Left lobe of liver (tissue), 2 donors: ENCODE measurements around the gene JMJD7. TPM values are rescaled to one million over a fixed set of nuclear protein-coding genes. Genes with fewer than 3 reads are reported as not detected.
"Not testable (repeated sequence)": the region's sequence is repeated elsewhere in the genome, so short reads cannot be mapped to it uniquely, and the experiment has no call there.

ENCODE experiments used
- ATAC-seq: fragments of 200-7000 bp; cut with Tn5 transposase; one replicate; pipeline ENCODE4 v1.9.1; 2020; ENCODE audit warnings: mild to moderate bottlenecking, moderate library complexity
- DNase-seq: peaks from one replicate; pipeline ENCODE4 v3.0.0-alpha.2; 2020; ENCODE audit warnings: low spot score
- total RNA-seq: library from RNA; stranded (reverse); gene quantifications from one replicate; pipeline ENCODE4 v1.2.1, GENCODE V29; 2021
- donor health status: DM: no; HTN: no; CAD: no; lungs with moderate emphysema.
- donor health status: DM: no; HTN: yes; CAD: no.

Gene JMJD7
- total RNA-seq, 1 donor from 2014 or later = 8.9 TPM

GRCh38 chr15:41819455-41820050 lies 8.3 kb upstream of the JMJD7 start:
- no peak for ATAC-seq
- no peak for DNase-seq

DNA sequence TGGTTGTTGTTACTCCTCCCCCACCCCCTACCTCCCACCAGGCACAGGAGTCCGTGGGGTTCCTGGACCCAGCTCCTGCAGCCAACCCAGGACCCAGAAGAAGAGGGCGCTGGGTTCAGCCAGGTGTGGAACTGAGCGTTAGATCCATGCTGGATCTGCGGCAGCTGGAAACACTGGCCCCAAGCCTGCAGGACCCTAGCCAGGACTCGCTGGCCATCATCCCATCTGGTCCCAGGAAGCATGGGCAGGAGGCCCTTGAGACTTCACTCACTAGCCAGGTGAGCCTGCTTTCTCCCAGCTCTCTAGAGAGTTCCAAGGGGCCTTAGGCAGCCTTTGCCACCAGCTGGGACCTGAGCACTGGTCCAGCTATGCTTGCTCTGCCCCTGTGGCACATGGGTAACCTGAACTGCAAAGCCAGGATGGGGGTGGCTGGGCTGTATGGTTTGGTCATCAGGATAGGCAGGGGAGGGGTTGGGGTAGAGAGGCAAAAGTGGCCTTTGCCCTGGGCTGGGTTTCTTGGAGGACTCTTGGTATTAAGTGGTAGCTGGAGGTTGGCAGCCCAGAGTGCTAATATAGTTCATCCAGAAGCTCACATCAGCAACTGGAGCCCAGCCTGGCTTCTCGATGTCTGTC lies 7.0 kb upstream of the JMJD7 start:
- ATAC-seq = peak; percentile 75
- peak; percentile 62 for DNase-seq

GRCh38 chr15:41821831-41822230 lies 6.1 kb upstream of the JMJD7 start:
- ATAC-seq (no peak), DNase-seq (no peak)

- no peak for DNase-seq
- ATAC-seq = no peak
These were observed 5.4 kb upstream of the JMJD7 start for GRCh38 chr15:41822471-41822870.

DNA sequence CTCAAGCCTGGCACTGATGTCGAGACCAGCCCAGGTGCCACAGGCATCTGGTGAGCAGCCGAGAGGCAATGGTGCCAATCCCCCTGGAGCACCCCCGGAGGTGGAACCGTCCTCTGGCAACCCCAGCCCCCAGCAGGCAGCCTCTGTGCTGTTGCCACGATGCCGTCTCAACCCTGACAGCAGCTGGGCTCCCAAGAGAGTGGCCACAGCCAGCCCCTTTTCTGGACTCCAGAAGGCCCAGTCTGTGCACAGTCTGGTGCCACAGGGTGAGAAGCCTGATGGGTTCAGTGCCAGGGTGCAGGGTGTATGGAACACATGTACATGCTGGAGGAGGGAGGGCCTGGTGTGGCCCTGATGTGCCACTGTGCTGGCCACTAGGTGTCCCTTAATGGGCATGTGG lies 4.9 kb upstream of the JMJD7 start:
- DNase-seq (no peak), ATAC-seq (no peak)

DNA sequence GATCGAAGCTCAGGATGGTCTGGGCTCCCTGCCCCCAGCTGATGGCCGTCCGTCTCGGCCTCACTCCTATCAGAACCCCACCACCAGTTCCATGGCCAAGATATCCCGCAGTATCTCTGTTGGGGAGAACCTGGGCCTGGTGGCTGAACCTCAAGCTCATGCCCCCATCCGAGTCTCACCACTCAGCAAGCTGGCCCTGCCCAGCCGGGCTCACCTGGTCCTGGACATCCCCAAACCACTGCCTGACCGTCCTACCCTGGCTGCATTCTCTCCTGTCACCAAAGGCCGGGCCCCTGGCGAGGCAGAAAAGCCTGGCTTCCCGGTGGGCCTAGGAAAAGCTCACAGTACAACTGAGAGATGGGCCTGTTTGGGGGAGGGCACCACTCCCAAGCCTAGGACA lies 4.4 kb upstream of the JMJD7 start:
- ATAC-seq (no peak), DNase-seq (no peak)

DNA sequence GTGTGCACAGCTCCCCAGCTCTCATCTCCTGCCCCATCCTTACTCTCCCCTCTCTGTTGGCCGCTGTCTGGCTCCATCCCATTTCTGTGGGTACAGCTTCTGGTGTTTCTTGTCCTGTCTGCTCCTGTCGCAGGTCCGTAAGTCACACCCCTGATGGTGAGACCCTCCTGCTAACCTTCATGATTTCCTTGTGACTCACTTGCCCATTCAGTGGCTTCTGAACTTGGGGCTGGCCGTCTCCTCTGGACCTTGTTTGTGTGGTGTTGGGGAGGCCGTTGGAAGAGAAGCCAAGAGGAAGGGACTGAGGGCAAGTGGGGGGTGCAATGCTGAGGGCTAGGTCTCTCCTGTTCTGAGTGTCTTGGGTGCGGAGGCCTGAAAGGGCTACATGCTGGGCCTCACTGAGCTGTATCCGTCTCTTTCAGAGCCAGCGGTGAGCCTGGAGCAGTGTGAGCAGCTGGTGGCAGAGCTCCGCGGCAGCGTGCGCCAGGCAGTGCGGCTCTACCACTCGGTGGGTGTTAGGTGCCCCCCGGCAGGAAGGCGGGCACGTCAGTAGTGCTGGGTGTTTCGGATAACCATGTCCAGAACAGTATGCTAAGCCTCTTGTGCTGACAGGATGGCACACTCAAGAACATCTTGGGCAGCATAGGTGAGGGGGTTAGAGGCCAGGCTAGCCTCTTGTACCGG lies 3.7 kb upstream of the JMJD7 start:
- DNase-seq = no peak

DNA sequence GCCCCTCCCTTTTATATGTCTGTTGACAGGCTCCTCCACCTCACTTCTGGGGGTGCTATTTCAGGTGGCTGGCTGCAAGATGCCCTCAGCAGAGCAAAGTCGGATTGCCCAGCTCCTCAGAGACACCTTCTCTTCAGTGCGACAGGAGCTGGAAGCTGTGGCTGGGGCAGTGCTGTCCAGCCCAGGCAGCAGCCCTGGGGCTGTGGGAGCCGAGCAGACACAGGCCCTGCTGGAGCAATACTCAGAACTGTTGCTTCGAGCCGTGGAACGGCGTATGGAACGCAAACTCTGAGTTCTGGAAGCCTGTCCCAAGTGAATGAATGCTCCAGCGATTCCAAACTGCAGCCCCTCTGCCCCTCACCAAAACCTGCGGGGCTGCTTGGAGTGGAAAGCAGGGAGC lies 2.7 kb upstream of the JMJD7 start:
- DNase-seq (no peak), ATAC-seq (no peak)

More for the DNA sequence above, 3.7 kb upstream of the JMJD7 start:
- ATAC-seq = no peak

GRCh38 chr15:41825572-41826535 lies 2.0 kb upstream of the JMJD7 start:
- no peak for DNase-seq
- ATAC-seq = no peak

DNA sequence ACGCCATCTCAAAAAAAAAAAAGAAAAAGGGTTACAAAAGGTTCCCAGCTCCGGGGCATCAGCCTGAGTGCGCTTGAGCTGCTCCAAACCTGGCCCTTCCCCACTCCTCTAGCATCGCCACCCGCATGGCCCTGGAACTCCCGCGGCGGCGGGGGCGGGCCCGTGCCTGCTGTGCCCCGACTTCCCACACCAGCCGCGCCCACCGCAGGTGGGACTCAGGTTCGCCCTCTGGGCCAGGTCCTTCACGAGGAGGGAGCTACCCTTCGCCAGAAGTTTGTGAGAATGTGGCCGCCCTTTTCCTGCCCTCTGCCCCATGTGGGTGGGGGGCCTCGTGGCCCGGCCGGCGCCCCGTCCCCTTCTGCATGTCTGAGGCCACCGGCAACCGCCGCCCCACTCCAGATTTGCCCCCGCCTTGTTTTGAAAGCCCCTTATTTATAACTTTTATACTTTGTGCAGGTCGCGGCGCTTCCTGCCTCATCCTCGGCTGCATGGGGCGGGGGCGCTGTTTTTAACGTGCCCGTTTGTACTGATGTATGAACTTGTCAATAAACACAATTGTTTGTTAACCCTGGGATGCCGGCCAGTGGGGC lies 507 bp upstream of the JMJD7 start:
- DNase-seq = peak; percentile 58
- ATAC-seq = peak; percentile 2

DNA sequence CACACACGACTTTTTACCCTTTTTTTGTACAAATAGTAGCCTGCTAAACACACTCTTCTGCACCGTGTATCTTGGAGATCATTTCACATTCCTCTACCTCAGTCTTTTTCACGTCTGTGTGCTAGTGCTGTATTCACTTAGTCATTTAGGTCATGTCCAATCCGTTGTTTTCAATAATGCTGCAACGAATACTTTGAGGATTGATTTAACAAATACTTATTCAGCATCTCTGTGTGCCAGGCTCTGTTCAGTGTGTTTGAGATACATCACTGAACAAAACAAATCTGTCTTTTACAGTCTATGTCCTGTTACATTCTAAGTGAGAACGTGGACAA lies 882 bp downstream of the JMJD7 start:
- DNase-seq (no peak), ATAC-seq (no peak)

GRCh38 chr15:41829959-41830646 lies 2.2 kb downstream of the JMJD7 start:
- no peak for DNase-seq
- no peak for ATAC-seq

GRCh38 chr15:41831291-41831690 lies 3.4 kb downstream of the JMJD7 start:
- DNase-seq, ATAC-seq: not testable (repeated sequence)

DNA sequence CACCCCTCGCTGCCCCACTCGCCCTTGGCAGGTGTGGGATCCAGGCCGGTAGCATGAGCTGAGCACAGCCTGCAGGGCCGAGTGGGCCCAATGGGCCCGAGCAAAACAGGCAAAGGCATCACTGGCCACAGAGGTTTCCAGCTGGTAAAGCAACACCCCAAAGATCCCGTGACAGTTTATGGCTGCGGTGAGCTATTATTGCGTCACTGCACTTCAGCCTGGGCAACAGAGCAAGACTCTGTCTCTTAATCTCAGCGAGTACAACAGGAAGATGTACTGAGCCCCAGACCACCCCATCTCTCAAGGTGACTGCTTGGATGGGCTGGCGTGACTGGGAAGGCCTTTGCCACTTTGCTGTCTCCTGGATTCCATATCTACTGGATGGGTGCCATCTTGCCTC lies 4.3 kb downstream of the JMJD7 start:
- ATAC-seq (no peak), DNase-seq (no peak)

DNA sequence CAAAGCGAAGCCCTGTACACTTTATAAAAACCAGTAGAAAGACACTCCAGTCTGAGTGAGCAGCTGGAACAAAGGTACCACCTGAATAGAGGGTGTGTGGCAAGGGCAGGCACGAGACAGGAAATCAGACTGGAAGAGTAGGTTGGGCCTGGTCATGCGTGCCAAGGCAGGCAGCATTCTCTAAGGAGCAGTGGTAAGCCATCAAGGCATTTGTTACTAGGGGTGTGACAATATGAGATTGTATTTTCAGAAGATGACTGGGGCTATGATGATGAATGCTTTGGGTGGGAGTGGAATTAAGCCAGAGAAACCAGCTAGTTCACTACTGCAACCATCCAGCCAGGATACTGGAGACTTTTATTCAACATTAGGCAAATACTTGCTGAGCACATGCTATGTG lies 5.0 kb downstream of the JMJD7 start:
- DNase-seq (no peak), ATAC-seq (no peak)

DNA sequence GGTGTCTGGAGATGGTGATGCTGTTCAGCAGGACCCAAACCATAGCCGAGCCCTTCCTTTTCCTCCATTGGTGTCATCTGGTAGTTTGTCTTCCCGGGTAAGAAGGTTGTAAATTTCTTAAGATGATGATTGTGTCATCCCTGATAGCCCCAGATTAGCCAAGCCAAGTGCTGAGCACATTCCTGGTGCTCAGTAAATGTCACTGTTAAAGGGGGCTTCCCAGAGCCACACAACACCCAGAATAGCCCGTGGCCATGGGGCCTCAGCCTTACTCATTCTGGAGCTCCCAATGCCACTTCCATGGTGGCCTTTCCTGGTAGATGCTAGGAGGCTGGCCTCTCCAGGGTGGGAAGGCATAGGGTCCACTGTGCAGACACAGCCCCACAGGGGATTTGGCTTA lies 6.2 kb downstream of the JMJD7 start:
- no peak for ATAC-seq
- no peak for DNase-seq

DNA sequence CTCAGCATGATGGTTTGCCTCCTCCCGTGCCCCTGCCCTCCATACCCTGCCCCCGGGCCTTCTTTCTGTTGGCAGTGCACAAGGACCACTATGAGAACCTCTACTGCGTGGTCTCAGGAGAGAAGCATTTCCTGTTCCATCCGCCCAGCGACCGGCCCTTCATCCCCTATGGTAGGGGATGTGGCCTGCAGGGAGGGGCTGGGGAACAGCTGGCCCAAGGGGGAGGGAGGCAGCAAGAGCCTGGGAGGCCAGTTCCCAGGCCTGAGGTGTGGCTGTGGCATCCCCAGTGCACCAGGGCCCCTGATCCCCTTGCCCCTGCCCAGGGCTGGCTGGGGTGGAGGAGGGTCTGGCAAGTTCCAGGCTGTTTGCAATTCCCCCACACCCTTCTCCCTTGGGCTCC lies 8.2 kb downstream of the JMJD7 start:
- no peak for DNase-seq
- no peak for ATAC-seq

DNA sequence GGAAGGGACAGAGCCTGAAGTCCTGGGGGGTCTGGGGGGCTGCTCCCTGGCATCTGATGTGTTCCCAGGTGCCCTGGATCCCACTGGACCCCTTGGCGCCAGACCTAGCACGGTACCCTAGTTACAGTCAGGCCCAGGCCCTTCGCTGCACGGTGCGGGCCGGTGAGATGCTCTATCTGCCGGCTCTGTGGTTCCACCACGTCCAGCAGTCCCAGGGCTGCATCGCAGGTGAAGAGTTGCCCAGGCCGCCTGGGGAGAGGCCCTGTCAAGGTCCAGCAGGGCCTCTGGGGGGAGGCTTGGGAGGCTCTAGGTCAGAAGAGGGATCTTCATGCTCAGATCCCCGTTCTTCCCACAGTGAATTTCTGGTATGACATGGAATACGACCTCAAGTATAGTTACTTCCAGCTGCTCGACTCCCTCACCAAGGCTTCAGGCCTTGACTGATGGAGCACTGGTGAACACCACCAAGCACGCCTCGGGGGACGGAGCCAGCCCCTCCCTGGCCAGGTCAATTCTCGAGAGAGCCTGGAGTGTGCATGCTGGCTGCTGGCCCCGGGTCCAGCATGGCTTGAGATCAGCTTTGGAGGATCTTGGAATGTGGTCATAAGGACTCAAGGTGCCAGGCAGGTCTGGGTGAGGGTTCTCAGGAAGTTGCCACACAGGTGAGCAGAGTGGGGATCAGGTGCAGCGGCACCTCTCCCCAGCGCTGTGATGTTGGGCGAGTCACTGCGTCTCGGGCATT lies 9.0 kb downstream of the JMJD7 start:
- no peak for DNase-seq

GRCh38 chr15:41838400-41838897 lies 10.6 kb downstream of the JMJD7 start, which contains the start of gene PLA2G4B:
PLA2G4B (plus strand) TSS chr15:41838847; CDS start chr15:41838914, 67 bp downstream.
- DNase-seq (no peak), ATAC-seq (peak; percentile 40)

More for the DNA sequence above, 9.0 kb downstream of the JMJD7 start:
- ATAC-seq = no peak
